ENCODE measurements around the gene PLEKHA6.

PLEKHA6 gene

GRCh38 chr1:204377800-204378668 is 18.3 kb upstream of the PLEKHA6 start:
- DNase-seq: peak; percentile 27

- DNase-seq: no peak
Observed at GRCh38 chr1:204376919-204377799, 17.4 kb upstream of the PLEKHA6 start.

- no peak for DNase-seq
Observed at GRCh38 chr1:204376465-204376864, 16.7 kb upstream of the PLEKHA6 start.

GRCh38 chr1:204373911-204374310 is 14.2 kb upstream of the PLEKHA6 start:
- DNase-seq: no peak

GRCh38 chr1:204370176-204370575 is 10.4 kb upstream of the PLEKHA6 start:
- no peak for DNase-seq

- no peak for DNase-seq
Observed at GRCh38 chr1:204368996-204369726, 9.4 kb upstream of the PLEKHA6 start.

- no peak for DNase-seq
Observed at GRCh38 chr1:204367956-204368355, 8.2 kb upstream of the PLEKHA6 start.

- no peak for DNase-seq
Observed at GRCh38 chr1:204367193-204367858, 7.6 kb upstream of the PLEKHA6 start.

- DNase-seq: no peak
Observed at GRCh38 chr1:204366759-204367158, 7.0 kb upstream of the PLEKHA6 start.

GRCh38 chr1:204363335-204364114 is 3.8 kb upstream of the PLEKHA6 start:
- peak; percentile 78 for DNase-seq

GRCh38 chr1:204362984-204363334 is 3.2 kb upstream of the PLEKHA6 start:
- no peak for DNase-seq

- no peak for DNase-seq
Observed at GRCh38 chr1:204361781-204362180, 2.1 kb upstream of the PLEKHA6 start.

GRCh38 chr1:204361341-204361771 is 1.6 kb upstream of the PLEKHA6 start:
- DNase-seq: no peak

- no peak for DNase-seq
Observed at GRCh38 chr1:204360314-204360713, 585 bp upstream of the PLEKHA6 start.

- no peak for DNase-seq
Observed at GRCh38 chr1:204359131-204359473, 627 bp downstream of the PLEKHA6 start.

GRCh38 chr1:204358605-204359004 is 1.1 kb downstream of the PLEKHA6 start:
- no peak for DNase-seq

GRCh38 chr1:204357551-204358490 is 1.9 kb downstream of the PLEKHA6 start:
- no peak for DNase-seq

- no peak for DNase-seq
Observed at GRCh38 chr1:204356997-204357396, 2.7 kb downstream of the PLEKHA6 start.

GRCh38 chr1:204355913-204356312 is 3.8 kb downstream of the PLEKHA6 start:
- no peak for DNase-seq

- DNase-seq: no peak
Observed at GRCh38 chr1:204354579-204354978, 5.2 kb downstream of the PLEKHA6 start.

Data from CD4-positive, alpha-beta T cell treated with Interleukin-4 for 4 hours (primary cell).